GM04503 (cell line): ENCODE data around the gene ZNF202.
"Not testable (repeated sequence)": the region's sequence is repeated elsewhere in the genome, so short reads cannot be mapped to it uniquely, and the experiment has no call there.

ENCODE experiments used
- DNase-seq: peaks from one replicate; pipeline ENCODE4 v3.0.0-alpha.2; 2012; ENCODE audit warnings: low read depth

The ZNF202 gene

DNA sequence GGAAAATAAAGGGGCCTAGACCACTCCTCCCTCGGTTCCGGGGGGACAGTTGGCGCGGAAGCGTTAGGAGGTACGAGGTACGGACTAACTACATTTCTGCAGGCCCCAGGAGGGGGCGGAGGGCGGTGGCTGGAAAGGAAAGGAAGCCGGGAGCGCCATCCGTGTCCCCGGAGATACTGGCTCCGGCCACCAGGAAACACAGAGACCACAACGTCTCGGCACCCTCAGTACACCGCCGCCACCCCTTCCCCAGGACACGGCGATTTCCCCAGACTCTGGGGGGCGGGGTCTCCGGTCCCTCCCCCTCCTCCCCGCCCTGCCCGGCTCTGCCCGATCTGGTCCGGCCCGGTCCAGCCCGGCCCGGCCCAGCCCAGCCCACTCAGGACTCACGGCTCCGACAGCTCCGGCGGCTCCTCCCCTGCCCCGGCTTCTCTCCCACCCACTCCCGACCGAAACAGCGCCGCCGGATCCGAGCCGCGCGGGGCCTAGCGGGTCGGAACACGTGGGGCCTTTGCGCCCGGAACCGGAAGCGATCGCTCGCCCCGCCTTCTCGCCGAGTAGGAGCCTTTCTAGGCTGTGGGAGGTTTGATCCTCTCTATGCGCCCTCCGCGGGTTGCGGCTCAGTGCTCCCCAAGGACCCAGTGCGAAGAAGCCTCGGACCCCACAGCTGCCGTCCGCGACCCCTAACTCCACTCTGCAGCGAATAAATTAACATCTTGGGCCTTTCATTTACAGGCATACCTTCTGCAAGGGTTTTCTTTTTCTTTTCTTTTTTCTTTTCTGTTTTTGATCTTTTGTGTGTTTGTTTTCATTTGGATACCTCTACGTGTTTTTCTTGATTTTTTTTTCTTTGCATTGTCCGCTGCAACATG is at the start of gene ZNF202:
ZNF202 (minus strand) TSS at position 502 of the 872 bp plus-strand sequence. CDS start 10,772 bp downstream, outside the sequence.
- peak; percentile 39 for DNase-seq

GRCh38 chr11:123783536-123783935 is 42.1 kb upstream of the ZNF202 start:
- DNase-seq, result no peak

DNA sequence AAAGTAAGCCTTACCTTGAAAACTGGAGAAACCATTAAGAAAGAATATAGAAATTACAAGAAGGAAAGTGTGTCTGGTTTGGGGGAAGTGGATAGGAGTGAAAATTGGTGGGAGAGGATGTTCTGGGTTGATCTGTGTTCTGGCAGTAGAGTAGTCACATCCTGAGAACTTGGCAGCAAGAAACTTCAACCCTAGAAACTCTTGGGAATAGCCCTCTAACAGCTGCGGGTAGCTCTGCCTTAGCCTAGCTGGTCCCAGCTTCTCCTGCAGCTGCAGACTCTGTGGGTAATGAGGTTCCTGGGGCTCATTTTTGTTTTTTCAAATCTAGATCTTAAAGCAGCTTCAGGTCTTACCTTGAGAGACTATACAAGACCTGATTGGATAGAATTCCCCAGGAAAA is 37.1 kb upstream of the ZNF202 start:
- DNase-seq, result no peak

DNA sequence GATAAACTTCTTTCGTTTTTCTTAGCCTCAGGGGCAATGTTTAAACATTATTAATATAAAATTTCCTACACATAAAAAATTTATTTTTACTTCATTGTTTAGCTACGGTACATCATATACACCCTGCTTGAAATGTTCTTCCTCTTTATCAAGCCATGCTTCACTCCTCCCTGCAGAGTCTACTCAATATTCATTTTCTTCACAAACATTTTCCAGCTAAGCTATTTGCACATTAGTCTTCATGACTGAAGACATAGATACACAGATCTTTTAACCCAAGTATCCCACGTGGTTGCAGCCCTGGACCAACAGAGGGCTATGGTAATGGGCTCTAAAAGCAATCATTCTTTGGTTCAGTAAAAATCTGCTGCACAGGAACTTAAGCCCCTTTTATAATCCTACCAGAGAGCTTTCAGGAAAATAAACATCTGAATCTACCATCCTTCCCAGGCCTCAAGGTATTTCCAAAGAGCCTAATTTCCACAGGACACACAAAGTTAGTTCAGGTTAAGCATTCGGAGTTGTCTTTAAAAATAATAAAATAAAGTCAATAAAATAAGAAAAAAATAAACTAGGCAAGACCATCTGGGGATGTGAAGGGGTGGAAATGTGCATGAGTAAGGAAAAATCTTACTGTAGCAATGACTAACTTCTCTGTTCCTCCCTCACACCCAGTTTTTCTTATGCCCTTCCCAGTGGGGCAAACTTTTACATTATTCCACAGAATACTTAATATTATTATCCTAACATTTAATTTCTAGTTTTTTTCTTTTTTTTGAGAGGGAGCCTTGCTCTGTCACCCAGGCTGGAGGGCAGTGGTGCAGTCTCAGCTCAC is 34.5 kb upstream of the ZNF202 start:
- DNase-seq, result no peak

DNA sequence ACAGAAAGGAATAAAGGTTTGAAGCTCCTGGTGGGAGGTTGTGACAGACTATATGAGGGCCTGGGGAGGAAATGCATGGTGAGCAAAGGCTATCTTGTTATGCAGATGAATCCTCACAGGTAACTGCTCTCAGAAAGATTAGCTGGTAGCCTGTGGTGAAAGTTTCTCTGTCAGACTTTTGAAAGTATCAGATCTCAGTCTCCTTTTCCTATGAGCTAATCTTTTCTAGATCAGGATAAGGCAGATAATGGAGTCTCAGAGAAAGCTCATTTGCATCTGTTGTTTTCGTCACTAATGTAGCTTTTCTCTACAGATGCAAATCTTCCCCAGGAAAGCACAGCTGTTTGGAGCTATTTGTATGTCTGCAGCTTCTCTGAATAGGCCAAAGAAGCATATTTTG is 33.8 kb upstream of the ZNF202 start:
- no peak for DNase-seq

- no peak for DNase-seq
These were observed 32.5 kb upstream of the ZNF202 start for GRCh38 chr11:123773959-123774358.

GRCh38 chr11:123773026-123773425 is 31.6 kb upstream of the ZNF202 start:
- DNase-seq, result no peak

DNA sequence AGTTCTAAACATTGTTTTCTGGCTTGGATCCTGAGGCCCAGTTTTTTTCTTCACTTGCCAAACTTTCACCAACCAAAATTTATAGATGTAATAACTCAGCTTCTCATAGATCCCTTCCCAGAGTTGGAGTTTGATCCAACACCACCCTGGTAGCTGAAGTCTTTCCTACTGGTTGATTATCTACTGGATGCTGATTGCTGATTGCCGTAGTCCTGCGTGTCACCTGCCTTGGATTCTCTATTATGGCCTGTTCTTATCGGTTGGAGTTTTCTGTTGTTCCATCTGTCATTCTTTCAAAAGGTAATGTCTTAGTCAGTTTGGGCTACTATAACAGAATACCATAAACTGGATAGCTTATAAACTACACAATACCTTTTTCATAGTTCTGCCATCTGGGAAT is 30.2 kb upstream of the ZNF202 start:
- DNase-seq, result no peak

DNA sequence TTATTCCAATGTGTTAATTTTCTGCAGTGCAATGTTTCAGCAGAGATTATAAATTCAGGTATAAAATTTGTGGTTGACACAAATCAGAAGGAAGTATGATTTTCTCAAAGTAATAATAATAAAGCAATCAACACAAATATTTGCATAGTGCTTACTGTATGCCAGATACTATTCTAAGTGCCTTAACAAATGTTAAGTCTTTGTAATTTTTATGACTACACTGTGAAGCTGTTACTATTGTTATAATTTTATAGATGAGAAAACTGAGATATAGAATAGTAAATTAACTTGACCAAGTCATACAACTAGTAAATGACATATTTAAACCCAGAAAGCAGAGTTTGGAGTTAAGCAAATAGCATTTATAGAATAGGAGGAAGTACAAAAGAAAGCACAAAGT is 29.3 kb upstream of the ZNF202 start:
- DNase-seq, result no peak

- no peak for DNase-seq
These were observed 24.1 kb upstream of the ZNF202 start for GRCh38 chr11:123765601-123766000.

- no peak for DNase-seq
These were observed 21.0 kb upstream of the ZNF202 start for GRCh38 chr11:123762422-123762821.

DNA sequence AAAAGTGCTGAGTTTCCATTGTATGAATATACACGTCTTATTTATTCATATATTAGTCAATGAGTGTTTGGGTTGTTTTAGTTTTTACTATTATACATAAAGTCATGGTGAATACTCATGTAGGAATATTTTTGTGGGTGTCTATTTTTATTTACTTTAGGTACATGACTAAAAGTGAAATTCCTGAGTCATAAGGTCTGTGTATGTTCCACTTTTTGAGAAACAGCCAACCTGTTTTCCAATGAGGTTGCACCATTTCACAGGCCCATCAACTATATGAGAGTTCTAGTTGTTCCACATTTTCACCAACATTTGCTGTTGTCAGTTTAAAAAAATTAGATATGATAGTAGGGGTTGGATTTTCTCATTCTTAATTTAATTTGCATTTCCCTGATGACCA is 19.4 kb upstream of the ZNF202 start:
- no peak for DNase-seq

- DNase-seq, result no peak
These were observed 16.5 kb upstream of the ZNF202 start for GRCh38 chr11:123757976-123758375.

GRCh38 chr11:123755813-123756212 is 14.4 kb upstream of the ZNF202 start:
- no peak for DNase-seq

GRCh38 chr11:123755344-123755743 is 13.9 kb upstream of the ZNF202 start:
- no peak for DNase-seq

GRCh38 chr11:123754101-123754568 is 12.7 kb upstream of the ZNF202 start, which contains the start of gene OR6X1:
Gene OR6X1, minus strand, starts transcription at chr11:123754518. Its CDS starts 0 bp downstream, at chr11:123754518.
- DNase-seq, result no peak

- no peak for DNase-seq
These were observed 11.7 kb upstream of the ZNF202 start for GRCh38 chr11:123753110-123753509.

- DNase-seq, result no peak
These were observed 10.3 kb upstream of the ZNF202 start for GRCh38 chr11:123751781-123752180.

GRCh38 chr11:123748349-123748748 is 6.9 kb upstream of the ZNF202 start:
- DNase-seq, result not testable (repeated sequence)

DNA sequence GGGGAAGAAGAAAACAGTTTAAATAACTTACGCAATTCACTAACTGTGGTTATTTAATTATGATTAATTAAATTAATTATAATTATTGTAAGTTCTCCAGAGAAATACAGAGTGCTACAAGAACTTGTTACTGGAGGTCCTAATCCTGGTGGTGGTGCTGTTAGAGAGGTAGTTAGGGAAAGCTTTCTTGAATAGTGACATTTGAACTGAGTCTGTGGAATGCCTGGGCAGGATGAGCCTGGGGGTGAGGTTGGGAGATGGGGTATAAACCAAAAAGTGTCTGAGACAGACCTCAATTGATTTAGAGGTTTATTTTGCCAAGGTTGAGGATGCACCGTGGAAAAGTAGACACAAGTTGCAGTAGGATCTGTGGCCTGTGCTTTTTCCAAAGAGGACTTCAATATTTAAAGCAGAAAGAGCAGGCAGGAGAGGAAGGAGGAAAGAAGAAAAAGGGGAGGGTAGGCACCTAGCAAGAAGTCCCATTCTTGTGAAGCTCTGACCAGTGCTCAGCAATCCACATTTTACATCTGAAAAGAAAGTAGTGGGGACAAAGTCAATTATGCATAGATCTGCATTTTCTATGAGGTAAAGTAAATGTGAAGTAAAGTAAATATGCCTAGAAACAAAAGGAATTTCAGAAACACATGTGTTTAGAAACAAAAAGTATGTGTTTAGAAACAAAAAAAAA is 4.4 kb upstream of the ZNF202 start:
- no peak for DNase-seq

- DNase-seq, result no peak
These were observed 1.3 kb upstream of the ZNF202 start for GRCh38 chr11:123742724-123743120.

DNA sequence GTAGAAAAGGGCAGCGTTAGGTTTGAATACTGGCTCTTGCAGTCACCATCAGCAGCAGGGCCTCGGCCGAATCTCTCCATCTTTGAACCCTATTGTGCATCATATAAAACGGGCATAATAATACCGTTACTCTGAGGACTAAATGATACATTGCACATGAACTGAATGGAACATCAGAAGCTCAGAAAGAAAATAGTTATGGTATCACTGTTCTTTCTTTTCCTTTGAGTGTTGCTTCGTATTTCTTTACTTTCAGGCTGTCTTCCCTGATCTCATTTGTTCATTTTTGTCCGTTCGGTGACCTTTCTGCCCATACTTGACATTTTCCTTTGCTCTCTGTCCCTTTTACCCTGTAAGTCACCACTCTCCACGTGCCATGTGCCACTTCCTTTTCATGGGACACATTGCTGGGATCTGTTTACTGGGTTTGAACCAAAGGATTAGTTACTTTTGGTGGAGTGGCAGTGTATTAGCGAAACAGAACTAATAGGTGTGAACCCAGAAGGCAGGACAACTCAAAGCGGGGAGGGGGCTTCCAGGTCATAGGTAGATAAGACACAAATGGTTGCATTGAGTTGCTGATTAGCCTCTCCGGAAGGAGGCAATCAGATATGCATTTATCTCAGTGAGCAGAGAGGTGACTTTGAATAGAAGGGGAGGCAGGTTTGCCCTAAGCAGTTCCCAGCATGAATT is 717 bp upstream of the ZNF202 start:
- no peak for DNase-seq
